Astrocyte (in vitro differentiated cells and primary cell): Measurements from ENCODE around the gene PPM1M. TPM values are rescaled to one million over a fixed set of nuclear protein-coding genes. Genes with fewer than 3 reads are reported as not detected.

Source experiments
- DNase-seq: peaks from one replicate; pipeline ENCODE4 v3.0.0-alpha.2; 2010; ENCODE audit warnings: low read depth
- FAIRE-seq: peaks from 2 replicates; lab custom pipeline; 2011; peaks lifted over from hg19 to GRCh38; lab: Jason Lieb, UNC
- H2AFZ ChIP-seq: 2 replicates; pipeline ENCODE4 v1.6.0; 2012; ENCODE audit warnings: low read depth, low read length, inconsistent platforms
- H3K27ac ChIP-seq: 2 replicates; pipeline ENCODE4 v1.5.1; 2011; ENCODE audit warnings: low read depth, low read length, inconsistent platforms
- H3K27me3 ChIP-seq: 2 replicates; pipeline ENCODE4 v1.6.0; 2011; ENCODE audit warnings: low read length, inconsistent platforms; ENCODE audit not compliant: insufficient read depth
- H3K36me3 ChIP-seq: 2 replicates; pipeline ENCODE4 v1.5.1; 2011; ENCODE audit warnings: low read length, inconsistent platforms; ENCODE audit not compliant: insufficient read depth
- H3K4me1 ChIP-seq: 2 replicates; pipeline ENCODE4 v1.5.1; 2011; ENCODE audit warnings: low read length, inconsistent platforms; ENCODE audit not compliant: insufficient read depth
- H3K4me2 ChIP-seq: 2 replicates; pipeline ENCODE4 v1.6.0; 2012; ENCODE audit warnings: low read length, inconsistent platforms
- H3K4me3 ChIP-seq: 2 replicates; pipeline ENCODE4 v1.5.1; 2011; ENCODE audit warnings: low read depth, mild to moderate bottlenecking, low read length, inconsistent platforms; ENCODE audit not compliant: insufficient read depth
- H3K79me2 ChIP-seq: 2 replicates; pipeline ENCODE4 v1.6.0; 2012; ENCODE audit warnings: mild to moderate bottlenecking, low read length, inconsistent platforms; ENCODE audit not compliant: insufficient read depth
- H3K9ac ChIP-seq: 2 replicates; pipeline ENCODE4 v1.6.0; 2012; ENCODE audit warnings: mild to moderate bottlenecking, low read length, inconsistent platforms
- H3K9me3 ChIP-seq: 2 replicates; pipeline ENCODE4 v1.5.1; 2012; ENCODE audit warnings: low read depth, mild to moderate bottlenecking, low read length, inconsistent platforms; ENCODE audit not compliant: insufficient read depth
- H4K20me1 ChIP-seq: 2 replicates; pipeline ENCODE4 v1.6.0; 2012; ENCODE audit warnings: low read length, inconsistent platforms; ENCODE audit not compliant: insufficient read depth
- H3K27ac Mint-ChIP-seq: one replicate; pipeline ENCODE4 v1.8.0; 2021; ENCODE audit warnings: mild to moderate bottlenecking, mixed read lengths; ENCODE audit not compliant: unreplicated experiment
- H3K27me3 Mint-ChIP-seq: one replicate; pipeline ENCODE4 v1.8.0; 2021; ENCODE audit warnings: low read depth, mixed read lengths; ENCODE audit not compliant: unreplicated experiment
- H3K36me3 Mint-ChIP-seq: one replicate; pipeline ENCODE4 v1.8.0; 2021; ENCODE audit warnings: low read depth, mixed read lengths; ENCODE audit not compliant: unreplicated experiment
- H3K4me1 Mint-ChIP-seq: one replicate; pipeline ENCODE4 v1.8.0; 2021; ENCODE audit warnings: low read depth, mixed read lengths; ENCODE audit not compliant: unreplicated experiment
- H3K4me3 Mint-ChIP-seq: one replicate; pipeline ENCODE4 v1.8.0; 2021; ENCODE audit warnings: mild to moderate bottlenecking, moderate library complexity, mixed read lengths; ENCODE audit not compliant: unreplicated experiment
- H3K9me3 Mint-ChIP-seq: one replicate; pipeline ENCODE4 v1.8.0; 2021; ENCODE audit warnings: mild to moderate bottlenecking, mixed read lengths; ENCODE audit not compliant: unreplicated experiment
- EZH2 ChIP-seq: IDR thresholded peaks from 2 replicates; pipeline ENCODE4 v1.6.1; 2012; ENCODE audit warnings: mild to moderate bottlenecking, low read length, inconsistent platforms; ENCODE audit not compliant: insufficient read depth
- total RNA-seq: library from RNA; stranded (reverse); gene quantifications from 2 replicates; pipeline ENCODE4 v1.2.1, GENCODE V29; 2021
- TF ChIP-seq, protein P1 (sequence below): IDR thresholded peaks from 2 replicates; pipeline ENCODE4 v1.5.1; 2011; ENCODE audit warnings: low read depth, mild to moderate bottlenecking, inconsistent platforms, low read length, moderate library complexity; ENCODE audit not compliant: insufficient read depth

PPM1M gene
- total RNA-seq, 1 donor from 2014 or later = 9.1 TPM

DNA sequence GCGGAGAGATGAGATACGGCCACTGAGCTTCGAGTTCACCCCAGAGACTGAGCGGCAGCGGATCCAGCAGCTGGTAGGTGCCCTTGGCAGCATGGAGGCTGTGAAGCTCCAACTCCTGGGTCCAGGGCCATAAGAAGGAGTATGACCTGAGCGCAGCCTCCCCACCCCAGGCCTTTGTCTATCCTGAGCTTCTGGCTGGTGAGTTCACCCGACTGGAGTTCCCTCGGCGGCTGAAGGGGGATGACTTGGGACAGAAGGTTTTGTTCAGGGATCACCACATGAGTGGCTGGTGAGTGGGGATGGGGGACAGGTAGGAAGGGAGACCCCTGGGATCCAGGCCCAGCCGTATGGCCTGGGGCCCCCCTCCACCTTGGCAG is 2.6 kb downstream of the PPM1M start:
- Histone ChIP-seq H3K36me3 (peaks cover 25% of the 10 kb centered on the region), H3K9ac (no peak overlapping the region), H2AFZ (no peak overlapping the region), H3K4me1 (peaks cover 20% of the 10 kb centered on the region), H3K27ac (no peak overlapping the region), H3K4me3 (no peak overlapping the region), H3K4me2 (no peak overlapping the region), H3K27me3 (no peaks in the 10 kb centered on the region), H4K20me1 (peaks cover 50% of the 10 kb centered on the region), H3K9me3 (no peaks in the 10 kb centered on the region), H3K79me2 (peaks cover 5% of the 10 kb centered on the region)
- Mint-ChIP-seq H3K27me3 (no peaks in the 10 kb centered on the region), H3K4me3 (no peak overlapping the region), H3K36me3 (peaks cover 24% of the 10 kb centered on the region), H3K27ac (no peak overlapping the region), H3K9me3 (peaks cover 3% of the 10 kb centered on the region), H3K4me1 (peaks cover 8% of the 10 kb centered on the region)
- FAIRE-seq = no peak
- no peak for DNase-seq
- no peak for TF ChIP-seq EZH2
- TF ChIP-seq, protein P1, sequence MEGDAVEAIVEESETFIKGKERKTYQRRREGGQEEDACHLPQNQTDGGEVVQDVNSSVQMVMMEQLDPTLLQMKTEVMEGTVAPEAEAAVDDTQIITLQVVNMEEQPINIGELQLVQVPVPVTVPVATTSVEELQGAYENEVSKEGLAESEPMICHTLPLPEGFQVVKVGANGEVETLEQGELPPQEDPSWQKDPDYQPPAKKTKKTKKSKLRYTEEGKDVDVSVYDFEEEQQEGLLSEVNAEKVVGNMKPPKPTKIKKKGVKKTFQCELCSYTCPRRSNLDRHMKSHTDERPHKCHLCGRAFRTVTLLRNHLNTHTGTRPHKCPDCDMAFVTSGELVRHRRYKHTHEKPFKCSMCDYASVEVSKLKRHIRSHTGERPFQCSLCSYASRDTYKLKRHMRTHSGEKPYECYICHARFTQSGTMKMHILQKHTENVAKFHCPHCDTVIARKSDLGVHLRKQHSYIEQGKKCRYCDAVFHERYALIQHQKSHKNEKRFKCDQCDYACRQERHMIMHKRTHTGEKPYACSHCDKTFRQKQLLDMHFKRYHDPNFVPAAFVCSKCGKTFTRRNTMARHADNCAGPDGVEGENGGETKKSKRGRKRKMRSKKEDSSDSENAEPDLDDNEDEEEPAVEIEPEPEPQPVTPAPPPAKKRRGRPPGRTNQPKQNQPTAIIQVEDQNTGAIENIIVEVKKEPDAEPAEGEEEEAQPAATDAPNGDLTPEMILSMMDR = no peak

DNA sequence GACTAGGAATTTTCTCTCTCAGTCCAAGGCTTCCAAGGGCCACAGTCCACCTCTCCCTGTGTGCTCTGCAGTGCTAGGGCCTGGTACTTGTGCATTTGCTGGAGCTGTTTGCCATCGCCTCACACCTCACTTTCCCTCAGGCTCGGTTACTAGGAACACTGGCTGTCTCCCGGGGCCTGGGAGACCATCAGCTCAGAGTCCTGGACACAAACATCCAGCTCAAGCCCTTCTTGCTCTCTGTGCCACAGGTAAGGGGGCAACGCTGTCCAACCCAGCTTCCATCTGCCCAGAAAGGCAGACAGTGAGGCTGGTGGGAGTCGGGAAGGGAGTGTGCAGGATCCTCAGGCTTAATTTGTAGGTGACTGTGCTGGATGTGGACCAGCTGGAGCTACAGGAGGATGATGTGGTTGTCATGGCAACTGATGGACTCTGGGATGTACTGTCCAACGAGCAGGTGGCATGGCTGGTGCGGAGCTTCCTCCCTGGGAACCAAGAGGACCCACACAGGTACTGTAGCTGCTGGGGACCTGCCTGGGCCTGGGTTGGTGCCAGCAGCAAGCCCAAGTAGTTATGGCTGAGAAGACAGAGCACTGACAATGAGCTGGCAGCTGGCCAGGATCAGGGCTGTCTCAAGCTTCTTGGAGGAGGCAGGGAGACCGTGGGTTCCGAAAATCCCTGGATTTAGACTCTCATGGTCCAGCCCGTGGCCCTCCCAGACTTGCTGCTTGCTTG is 3.4 kb downstream of the PPM1M start:
- H4K20me1 ChIP-seq = peaks cover 58% of the 10 kb centered on the region
- FAIRE-seq (no peak), DNase-seq (no peak)
- H3K4me1 ChIP-seq = peaks cover 16% of the 10 kb centered on the region
- H3K27ac Mint-ChIP-seq = no peak overlapping the region
- peaks cover 11% of the 10 kb centered on the region for H3K4me1 Mint-ChIP-seq
- H3K4me3 ChIP-seq = no peak overlapping the region
- H3K27me3 ChIP-seq = no peaks in the 10 kb centered on the region
- TF ChIP-seq EZH2 = no peak
- TF ChIP-seq, protein P1 = no peak
- H3K9me3 ChIP-seq = no peaks in the 10 kb centered on the region
- no peak overlapping the region for H2AFZ ChIP-seq
- H3K27ac ChIP-seq = no peak overlapping the region
- peaks cover 29% of the 10 kb centered on the region for H3K36me3 ChIP-seq
- no peak overlapping the region for H3K4me3 Mint-ChIP-seq
- H3K4me2 ChIP-seq = no peak overlapping the region
- H3K9ac ChIP-seq = no peak overlapping the region
- H3K27me3 Mint-ChIP-seq = no peaks in the 10 kb centered on the region
- peaks cover 23% of the 10 kb centered on the region for H3K36me3 Mint-ChIP-seq
- peaks cover 5% of the 10 kb centered on the region for H3K79me2 ChIP-seq
- H3K9me3 Mint-ChIP-seq = no peaks in the 10 kb centered on the region

DNA sequence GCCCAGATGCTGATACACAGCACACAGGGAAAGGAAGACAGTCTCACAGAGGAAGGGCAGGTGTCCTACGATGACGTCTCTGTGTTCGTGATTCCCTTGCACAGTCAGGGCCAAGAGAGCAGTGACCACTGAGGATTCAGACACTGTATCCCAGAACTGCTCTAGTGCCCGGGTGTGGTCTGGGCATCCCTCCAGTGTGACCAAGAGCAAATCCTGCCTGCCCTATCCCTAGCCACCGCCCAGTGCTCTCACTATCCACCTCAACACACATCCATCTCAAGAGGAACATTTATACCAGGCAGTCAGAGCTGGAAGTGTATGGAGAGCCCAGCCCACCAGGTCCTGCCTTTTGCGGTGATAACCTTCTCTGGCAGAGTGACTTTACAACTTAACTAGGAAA is 4.1 kb downstream of the PPM1M start:
- FAIRE-seq (no peak), DNase-seq (no peak)
- Histone ChIP-seq H4K20me1 (peaks cover 65% of the 10 kb centered on the region), H3K27me3 (no peaks in the 10 kb centered on the region), H3K4me3 (no peak overlapping the region), H2AFZ (no peak overlapping the region), H3K27ac (no peak overlapping the region), H3K36me3 (peaks cover 34% of the 10 kb centered on the region), H3K4me1 (peaks cover 11% of the 10 kb centered on the region), H3K79me2 (peaks cover 5% of the 10 kb centered on the region), H3K4me2 (no peak overlapping the region), H3K9ac (no peak overlapping the region), H3K9me3 (no peaks in the 10 kb centered on the region)
- Mint-ChIP-seq H3K27ac (no peak overlapping the region), H3K4me1 (peaks cover 6% of the 10 kb centered on the region), H3K9me3 (no peaks in the 10 kb centered on the region), H3K4me3 (no peak overlapping the region), H3K27me3 (no peaks in the 10 kb centered on the region), H3K36me3 (peaks cover 23% of the 10 kb centered on the region)
- TF ChIP-seq, protein P1 = no peak
- no peak for TF ChIP-seq EZH2
